HG02588 (cell line): ENCODE measurements around the gene BEST2.
"Not testable (repeated sequence)": the region's sequence is repeated elsewhere in the genome, so short reads cannot be mapped to it uniquely, and the experiment has no call there.

Experiments used
- ATAC-seq: cut with Tn5 transposase; IDR thresholded peaks from one replicate; pipeline ENCODE4 v1.9.1; 2021; ENCODE audit warnings: mild to moderate bottlenecking, moderate library complexity; ENCODE audit not compliant: unreplicated experiment

The BEST2 gene

DNA sequence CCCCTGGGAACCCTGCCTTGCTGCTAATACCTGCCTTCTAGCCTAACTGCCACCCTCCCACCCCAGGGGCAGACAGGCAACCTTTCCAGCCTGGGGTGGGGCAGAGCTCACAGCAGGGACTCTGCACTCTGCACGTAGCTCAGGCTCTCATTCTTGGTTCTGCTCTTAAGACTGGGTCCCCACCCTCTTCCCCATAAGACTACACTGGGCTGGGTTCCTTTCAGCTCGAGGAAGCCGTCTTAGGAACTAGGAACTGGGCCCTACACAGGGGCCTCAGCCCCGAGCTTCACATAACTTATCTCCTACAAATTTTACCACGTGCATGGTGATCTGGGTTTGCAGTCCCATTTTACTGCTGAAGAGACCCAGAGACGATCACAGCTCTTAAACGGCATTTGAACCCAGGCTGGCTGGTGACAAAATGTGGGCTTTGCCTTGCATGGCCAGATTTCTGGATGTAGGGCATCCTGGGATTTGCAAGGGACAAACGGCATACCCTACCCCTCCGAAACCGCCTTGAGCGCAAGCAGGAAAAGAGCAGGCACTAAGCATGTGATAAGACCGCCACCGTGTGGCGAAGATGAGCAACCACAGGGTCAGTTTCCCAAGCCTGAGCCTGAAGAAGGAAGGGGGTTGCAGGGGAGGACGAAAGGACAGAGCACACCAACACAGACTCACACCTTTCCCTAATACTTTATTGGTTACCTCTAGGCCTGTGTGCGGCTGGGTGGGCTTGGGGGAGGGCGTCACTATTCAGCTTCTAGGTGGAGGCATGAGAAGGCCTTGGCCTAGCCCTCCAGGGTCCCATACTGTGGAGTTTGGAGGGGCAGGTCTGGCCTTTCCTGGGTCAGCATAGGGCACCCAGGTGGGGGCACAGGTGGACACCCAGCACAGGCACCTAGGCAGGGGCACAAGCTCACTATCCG is 44.8 kb downstream of the BEST2 start:
- ATAC-seq: no peak

DNA sequence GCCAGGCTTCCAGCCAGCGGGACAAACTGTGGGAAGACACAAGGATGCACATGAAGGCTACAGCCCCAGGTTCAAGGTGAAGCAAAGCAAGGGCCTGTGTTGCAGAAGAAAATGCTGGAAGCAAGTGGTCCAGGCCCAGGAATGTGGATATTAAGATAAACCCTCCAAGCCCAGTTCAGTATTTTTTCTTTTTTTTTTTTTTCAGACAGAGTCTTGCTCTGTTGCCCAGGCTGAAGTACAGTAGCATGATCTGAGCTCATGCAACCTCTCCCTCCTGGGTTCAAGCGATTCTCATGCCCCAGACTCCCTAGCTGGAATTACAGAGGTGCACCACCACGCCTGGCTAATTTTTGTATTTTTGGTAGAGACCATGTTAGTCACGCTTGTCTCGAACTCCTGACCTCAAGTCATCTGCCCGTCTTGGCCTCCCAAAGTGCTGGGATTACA is 45.6 kb downstream of the BEST2 start:
- no peak for ATAC-seq

DNA sequence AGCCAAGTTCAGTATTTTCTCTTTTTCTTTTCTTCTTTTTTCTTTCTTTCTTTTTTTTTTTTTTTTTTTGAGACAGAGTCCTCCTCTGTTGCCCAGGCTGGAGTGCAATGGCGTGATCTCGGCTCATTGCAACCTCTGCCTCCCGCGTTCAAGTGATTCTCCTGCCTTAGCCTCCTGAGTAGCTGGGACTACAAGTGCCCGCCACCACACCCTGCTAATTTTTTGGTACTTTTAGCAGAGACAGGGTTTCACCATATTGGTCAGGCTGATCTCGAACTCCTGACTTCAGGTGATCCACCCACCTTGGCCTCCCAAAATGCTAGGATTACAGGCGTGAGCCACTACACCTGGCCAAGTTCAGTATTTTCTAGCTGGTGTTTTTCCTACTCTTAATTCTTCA is 46.0 kb downstream of the BEST2 start:
- ATAC-seq: not testable (repeated sequence)

DNA sequence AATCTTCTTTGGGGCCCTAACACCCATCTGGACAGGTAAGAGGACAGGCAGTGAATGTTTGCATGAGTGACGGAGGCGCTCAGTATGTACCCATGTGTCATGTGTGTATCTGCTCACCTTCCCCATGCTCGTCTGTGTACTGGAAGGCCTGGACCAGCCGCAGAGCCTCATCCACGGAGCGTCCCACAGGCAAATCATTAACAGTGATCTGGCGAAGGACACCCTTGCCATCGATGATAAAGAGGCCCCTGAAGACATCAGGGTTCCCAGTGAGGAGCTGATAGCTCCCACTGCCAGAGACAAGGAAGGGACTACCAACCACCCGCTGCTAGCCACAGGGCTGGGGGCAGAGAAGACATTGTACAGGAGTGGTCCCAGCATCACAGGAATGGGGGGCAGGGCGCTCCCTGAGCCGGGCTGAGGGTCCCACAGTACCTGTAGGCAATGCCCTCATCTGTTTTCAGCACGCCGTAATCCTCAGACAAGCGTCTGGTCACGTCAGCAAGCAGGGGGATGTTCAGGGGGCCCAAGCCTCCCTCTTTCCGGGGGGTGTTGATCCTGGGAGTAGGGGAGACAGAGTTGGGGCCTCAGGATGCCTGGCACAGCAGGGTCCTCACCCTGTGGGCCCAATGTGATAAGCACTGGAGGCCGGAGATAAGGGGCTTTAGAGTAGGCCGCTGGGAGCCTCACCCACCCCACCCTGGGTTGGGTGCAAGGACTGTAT is 48.3 kb downstream of the BEST2 start:
- no peak for ATAC-seq

DNA sequence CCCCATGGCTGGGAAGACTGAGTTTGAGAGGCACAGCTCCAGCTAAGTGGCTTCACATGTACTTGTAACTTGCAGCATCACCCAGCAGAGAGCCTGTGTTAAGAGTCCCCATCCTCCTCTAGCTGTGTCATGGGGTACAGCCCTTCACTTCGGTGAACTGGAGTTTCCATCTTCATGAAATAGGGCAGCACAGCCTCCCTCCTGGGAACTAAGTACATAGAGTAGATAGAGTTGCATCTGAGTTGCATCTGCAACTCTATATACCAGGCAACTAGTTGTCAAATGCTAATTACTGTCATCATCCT is 48.8 kb downstream of the BEST2 start:
- ATAC-seq: no peak

DNA sequence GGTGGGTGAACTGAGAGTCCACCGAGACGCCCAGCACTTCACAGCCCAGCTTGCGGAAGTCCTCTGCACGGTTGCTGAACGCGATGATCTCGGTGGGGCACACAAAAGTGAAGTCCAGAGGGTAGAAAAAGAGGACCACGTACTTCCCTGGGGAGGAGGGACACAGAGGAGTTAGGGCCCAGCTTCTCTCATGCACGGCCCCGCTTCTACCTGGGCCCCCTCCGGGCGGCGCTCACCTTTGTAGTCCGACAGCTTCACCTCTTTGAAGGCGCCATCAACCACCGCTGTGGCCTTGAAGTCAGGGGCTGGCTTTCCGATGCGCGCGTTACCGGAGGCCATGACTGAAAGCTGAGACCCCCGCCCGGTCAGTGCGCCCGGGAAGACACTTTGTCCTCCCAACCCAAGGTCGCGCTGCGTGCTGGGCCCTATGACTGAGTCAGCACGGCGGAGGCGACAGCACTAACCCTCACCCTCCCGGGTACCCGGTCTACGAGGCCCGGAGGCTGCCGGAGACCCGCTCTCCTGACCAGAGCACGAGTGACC is 49.4 kb downstream of the BEST2 start:
- ATAC-seq: no peak

DNA sequence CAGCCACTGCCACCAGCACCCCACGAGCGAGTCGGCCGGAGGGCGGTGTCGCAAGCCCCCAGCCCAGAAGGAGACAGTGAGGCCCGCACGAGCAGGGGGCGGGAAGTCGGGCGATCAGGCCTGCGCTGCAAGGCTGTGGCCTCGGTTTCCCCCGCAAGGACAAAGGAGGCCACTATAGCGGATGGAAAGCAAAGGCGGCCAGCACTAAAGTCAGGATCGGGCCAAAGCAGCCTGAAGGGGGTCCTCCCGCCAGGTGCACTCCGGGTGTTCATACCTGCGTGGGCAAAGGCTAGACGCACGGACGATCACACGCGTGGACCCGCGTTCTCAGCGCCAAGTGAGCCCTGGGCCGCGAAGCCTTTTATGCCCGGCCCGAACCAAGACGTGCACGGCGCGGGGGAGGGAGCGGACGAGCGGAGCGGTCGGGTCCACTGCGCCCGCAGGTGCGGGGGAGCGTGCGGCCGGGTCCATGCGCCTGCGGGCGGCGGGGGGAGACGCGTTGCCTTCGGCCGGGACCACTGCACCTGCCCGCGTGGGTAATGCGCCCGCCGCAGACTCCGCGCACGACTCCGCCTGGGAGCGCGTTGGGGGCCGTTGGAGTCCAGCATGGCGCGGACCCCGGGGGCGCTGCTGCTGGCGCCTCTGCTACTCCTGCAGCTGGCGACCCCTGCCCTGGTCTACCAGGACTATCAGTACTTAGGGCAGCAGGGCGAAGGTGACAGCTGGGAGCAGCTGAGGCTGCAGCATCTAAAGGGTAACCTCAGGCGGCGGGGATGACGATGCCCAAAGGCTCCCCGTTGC is 50.1 kb downstream of the BEST2 start, which contains the start of the genes PRDX2 and THSD8:
Gene PRDX2 (minus strand): TSS at position 335 of the 801 bp plus-strand sequence. CDS start 539 bp downstream, outside the sequence.
Gene THSD8 (plus strand): TSS at position 604 of the 801 bp plus-strand sequence. CDS start 3 bp downstream, at position 607.
- ATAC-seq: no peak

DNA sequence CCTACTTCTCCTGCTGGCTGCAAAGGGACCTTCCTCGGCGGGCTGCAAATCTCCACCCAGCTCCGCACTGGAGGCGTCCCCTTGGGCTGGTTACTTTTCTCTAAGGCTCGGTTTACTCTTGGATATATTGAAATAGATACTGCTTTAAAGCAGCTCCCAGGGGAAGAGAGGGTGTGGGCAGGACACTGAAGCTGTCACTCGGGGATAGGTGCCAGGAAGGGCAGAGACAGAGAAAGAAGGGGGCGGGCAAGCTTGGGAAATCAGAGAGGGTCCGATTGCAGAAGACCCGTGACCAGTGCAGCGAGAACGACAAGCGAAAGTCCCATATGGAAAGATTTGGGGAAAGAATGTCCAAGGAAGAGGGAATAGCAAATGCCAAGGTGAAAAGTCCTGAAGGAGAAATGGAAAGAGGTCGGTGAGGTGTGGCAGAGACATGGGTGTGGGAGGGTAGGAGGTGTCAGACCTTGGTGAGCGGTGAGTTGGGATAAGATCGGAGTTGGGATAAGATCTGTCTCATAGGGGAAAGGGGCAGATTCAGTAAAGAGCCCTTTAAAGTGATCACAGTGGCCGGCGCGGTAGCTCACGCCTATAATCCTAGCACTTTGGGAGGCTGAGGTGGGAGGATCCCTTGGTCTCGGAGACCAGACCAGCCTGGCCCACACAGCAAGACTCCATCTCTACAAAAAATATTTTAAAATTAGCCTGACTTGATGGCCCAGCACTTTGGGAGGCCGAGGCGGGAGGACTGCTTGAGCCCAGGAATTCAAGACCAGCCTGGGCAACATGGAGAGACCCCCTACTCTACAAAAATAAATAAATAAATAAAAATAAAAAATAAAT is 50.9 kb downstream of the BEST2 start:
- ATAC-seq: no peak

DNA sequence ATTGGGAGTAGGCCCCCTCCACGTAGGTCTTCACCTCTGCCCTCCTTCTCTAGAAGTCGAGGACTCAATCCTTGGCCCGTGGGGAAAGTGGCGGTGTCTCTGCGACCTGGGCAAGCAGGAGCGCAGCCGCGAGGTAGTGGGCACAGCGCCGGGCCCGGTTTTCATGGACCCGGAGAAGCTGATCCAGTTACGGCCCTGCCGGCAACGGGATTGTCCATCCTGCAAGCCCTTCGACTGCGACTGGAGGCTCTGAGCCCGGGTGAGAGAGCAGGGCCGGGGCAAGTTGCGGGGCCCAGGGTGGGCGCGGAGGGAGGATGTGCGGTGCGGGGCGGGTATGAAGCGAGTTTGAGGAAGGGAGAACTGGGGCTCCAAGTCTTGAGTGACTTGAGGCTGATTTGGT is 52.5 kb downstream of the BEST2 start:
- ATAC-seq: no peak

DNA sequence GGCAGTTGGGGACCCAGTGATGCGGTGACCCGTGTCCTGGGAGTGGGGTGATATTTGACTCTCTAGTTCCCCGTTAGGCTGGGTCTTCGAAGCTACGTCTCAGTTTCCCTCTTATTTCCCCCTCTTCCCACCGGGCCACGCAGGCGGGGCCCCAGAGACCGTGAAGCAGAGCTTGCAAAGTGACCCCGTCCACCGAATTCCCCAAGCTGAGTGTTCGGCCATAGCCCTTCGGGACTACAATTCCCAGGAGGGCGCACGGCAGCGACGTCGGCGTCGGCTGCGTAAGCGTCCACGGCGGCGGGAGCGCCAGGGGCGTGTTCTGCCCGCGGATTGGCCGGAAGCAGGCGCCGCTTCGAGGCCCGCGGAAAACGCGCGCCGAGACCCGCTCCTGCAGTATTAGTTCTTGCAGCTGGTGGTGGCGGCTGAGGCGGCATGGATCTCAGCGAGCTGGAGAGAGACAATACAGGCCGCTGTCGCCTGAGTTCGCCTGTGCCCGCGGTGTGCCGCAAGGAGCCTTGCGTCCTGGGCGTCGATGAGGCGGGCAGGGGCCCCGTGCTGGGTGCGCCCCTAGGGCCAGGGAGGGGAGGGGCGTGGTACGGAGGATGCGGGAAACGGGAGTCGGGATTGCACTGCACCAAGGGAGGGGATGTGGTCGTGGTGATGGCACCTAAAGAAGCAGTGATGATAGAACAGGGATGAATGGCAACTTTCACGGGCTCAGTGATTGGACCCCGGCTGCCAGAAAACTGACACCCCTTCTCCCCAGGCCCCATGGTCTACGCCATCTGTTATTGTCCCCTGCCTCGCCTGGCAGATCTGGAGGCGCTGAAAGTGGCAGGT is 54.9 kb downstream of the BEST2 start, which contains the start of gene RNASEH2A:
Gene RNASEH2A (plus strand): TSS at position 343 of the 840 bp plus-strand sequence. CDS start 90 bp downstream, at position 433.
- peak; percentile 78 for ATAC-seq
